Hepatocyte (in vitro differentiated cells): ENCODE results near the gene FBXO10.

Experiments used
- EZH2 ChIP-seq: fragments of 200-600 bp; sonication (generic); IDR thresholded peaks from 2 replicates; pipeline ENCODE4 v1.6.1; 2016; ENCODE audit warnings: antibody characterized with exemption, mild to moderate bottlenecking, borderline replicate concordance
- EZH2phosphoT487 ChIP-seq: fragments of 200-600 bp; sonication (generic); IDR thresholded peaks from one replicate; pipeline ENCODE4 v1.6.1; 2018; ENCODE audit warnings: antibody characterized with exemption, mild to moderate bottlenecking, low read depth, moderate library complexity; ENCODE audit not compliant: unreplicated experiment, severe bottlenecking
- TF ChIP-seq, protein P1 (sequence below): fragments of 200-600 bp; sonication (generic); IDR thresholded peaks from 2 replicates; pipeline ENCODE4 v1.5.1; 2016; ENCODE audit warnings: antibody characterized with exemption, mild to moderate bottlenecking; ENCODE audit not compliant: poor library complexity

DNA sequence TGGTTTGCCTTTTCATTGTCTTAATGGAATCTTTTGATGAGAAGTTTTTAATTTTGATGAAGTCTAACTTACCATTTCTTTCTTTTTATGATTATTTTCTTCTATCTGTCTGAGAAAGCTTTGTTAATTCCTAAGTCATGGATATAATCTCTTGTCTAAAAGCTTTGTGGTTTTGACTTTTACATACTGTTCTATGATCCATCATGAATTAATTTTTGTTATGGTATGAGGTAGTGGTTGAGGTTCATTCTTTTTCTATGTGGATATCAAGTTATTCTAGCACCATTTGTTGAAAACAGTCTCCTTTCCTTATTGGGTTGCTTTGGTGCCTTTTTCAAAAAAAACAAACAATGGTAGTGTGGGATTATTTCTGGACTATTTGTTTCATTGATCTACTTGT lies 20.4 kb downstream of the FBXO10 start:
- TF ChIP-seq, protein P1, sequence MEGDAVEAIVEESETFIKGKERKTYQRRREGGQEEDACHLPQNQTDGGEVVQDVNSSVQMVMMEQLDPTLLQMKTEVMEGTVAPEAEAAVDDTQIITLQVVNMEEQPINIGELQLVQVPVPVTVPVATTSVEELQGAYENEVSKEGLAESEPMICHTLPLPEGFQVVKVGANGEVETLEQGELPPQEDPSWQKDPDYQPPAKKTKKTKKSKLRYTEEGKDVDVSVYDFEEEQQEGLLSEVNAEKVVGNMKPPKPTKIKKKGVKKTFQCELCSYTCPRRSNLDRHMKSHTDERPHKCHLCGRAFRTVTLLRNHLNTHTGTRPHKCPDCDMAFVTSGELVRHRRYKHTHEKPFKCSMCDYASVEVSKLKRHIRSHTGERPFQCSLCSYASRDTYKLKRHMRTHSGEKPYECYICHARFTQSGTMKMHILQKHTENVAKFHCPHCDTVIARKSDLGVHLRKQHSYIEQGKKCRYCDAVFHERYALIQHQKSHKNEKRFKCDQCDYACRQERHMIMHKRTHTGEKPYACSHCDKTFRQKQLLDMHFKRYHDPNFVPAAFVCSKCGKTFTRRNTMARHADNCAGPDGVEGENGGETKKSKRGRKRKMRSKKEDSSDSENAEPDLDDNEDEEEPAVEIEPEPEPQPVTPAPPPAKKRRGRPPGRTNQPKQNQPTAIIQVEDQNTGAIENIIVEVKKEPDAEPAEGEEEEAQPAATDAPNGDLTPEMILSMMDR: no peak
- TF ChIP-seq EZH2 (no peak), EZH2phosphoT487 (no peak)
